Colonic mucosa (tissue), 4 donors: ENCODE measurements around the gene NTSR1. TPM values are rescaled to one million over a fixed set of nuclear protein-coding genes. Genes with fewer than 3 reads are reported as not detected.

Source experiments
- DNase-seq: peaks from one replicate; pipeline ENCODE4 v3.0.0-alpha.2; 2020
- H3K27ac ChIP-seq: fragments of 200-600 bp; one replicate; pipeline ENCODE4 v1.8.0; 2021
- H3K27me3 ChIP-seq: fragments of 200-600 bp; one replicate; pipeline ENCODE4 v1.8.0; 2021
- H3K36me3 ChIP-seq: fragments of 200-600 bp; one replicate; pipeline ENCODE4 v1.8.0; 2021
- H3K4me1 ChIP-seq: fragments of 200-600 bp; one replicate; pipeline ENCODE4 v1.8.0; 2021; ENCODE audit warnings: mild to moderate bottlenecking
- H3K4me3 ChIP-seq: fragments of 200-600 bp; one replicate; pipeline ENCODE4 v1.8.0; 2021
- H3K9ac ChIP-seq, 2 donors: one replicate each; pipeline ENCODE4 v1.7.0; 2013; ENCODE audit warnings: control low read depth in 2 of 2, low read depth in 2 of 2, low read length in 2 of 2
- H3K9me3 ChIP-seq: fragments of 200-600 bp; one replicate; pipeline ENCODE4 v1.8.0; 2021
- intact Hi-C: fragments of 100-400 bp; cut with DNase I; formaldehyde crosslinking; loops from one replicate; pipeline ENCODE4 v1.14.1; 2022
- total RNA-seq, 2 donors: library from RNA; stranded (reverse); fragmentation: NEBNext Ultra II Directional in 1 of 2; extraction: Animal tissue kit (Norgen Biotek cat#: 25700) in 1 of 2; gene quantifications; one replicate each; pipeline ENCODE4 v1.2.1, GENCODE V29; 2021
- TF ChIP-seq, protein P1 (sequence below): fragments of 200-600 bp; IDR thresholded peaks from one replicate; pipeline ENCODE4 v1.8.0; 2022; ENCODE audit warnings: antibody characterized with exemption, mild to moderate bottlenecking
- donor health status: healthy.
- donor health status: DM: no; HTN: no; CAD: no.
- donor health status: DM: no; HTN: no; CAD: no.

Gene NTSR1
- total RNA-seq, 2 donors from 2014 or later = 0.05 to 2.9 TPM

- Histone ChIP-seq H3K4me1 (no peaks in the 10 kb centered on the region), H3K36me3 (no peaks in the 10 kb centered on the region), H3K9ac (no peak overlapping the region), H3K27ac (no peak overlapping the region), H3K4me3 (no peak overlapping the region), H3K27me3 (no peaks in the 10 kb centered on the region), H3K9me3 (no peaks in the 10 kb centered on the region)
- intact Hi-C loops = no loop called here
- TF ChIP-seq, protein P1, sequence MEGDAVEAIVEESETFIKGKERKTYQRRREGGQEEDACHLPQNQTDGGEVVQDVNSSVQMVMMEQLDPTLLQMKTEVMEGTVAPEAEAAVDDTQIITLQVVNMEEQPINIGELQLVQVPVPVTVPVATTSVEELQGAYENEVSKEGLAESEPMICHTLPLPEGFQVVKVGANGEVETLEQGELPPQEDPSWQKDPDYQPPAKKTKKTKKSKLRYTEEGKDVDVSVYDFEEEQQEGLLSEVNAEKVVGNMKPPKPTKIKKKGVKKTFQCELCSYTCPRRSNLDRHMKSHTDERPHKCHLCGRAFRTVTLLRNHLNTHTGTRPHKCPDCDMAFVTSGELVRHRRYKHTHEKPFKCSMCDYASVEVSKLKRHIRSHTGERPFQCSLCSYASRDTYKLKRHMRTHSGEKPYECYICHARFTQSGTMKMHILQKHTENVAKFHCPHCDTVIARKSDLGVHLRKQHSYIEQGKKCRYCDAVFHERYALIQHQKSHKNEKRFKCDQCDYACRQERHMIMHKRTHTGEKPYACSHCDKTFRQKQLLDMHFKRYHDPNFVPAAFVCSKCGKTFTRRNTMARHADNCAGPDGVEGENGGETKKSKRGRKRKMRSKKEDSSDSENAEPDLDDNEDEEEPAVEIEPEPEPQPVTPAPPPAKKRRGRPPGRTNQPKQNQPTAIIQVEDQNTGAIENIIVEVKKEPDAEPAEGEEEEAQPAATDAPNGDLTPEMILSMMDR = no peak
- DNase-seq = no peak
These were observed 18.3 kb downstream of the NTSR1 start for GRCh38 chr20:62726716-62727583.

DNA sequence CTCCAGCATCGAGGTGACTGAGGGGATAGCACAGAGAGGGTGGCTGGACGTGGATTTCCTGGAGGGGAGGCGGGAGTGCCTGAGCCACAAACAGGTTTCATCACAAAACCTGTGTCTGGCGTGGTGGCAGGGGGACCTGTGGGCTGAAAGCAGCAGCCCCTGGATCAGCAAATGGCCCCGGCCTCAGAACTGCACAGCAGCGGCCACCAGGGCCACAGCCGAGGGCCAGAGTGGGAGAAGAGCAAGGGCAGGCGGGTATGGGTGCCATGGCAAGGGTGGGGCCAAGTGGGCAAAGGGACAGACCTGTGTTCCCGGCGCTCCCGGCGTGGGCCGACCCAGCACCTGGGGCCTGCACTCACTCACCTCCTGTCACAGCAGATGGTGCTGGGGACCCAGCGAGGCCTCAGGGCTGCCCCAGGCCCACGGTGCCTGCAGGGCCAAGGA, 19.0 kb downstream of the NTSR1 start:
- H3K36me3 ChIP-seq = no peaks in the 10 kb centered on the region
- H3K4me1 ChIP-seq = no peaks in the 10 kb centered on the region
- no peaks in the 10 kb centered on the region for H3K9me3 ChIP-seq
- H3K9ac ChIP-seq = no peak overlapping the region
- H3K4me3 ChIP-seq = no peak overlapping the region
- TF ChIP-seq, protein P1 = no peak
- no peak overlapping the region for H3K27ac ChIP-seq
- no peak for DNase-seq
- no peaks in the 10 kb centered on the region for H3K27me3 ChIP-seq
- intact Hi-C loops = no loop called here

DNA sequence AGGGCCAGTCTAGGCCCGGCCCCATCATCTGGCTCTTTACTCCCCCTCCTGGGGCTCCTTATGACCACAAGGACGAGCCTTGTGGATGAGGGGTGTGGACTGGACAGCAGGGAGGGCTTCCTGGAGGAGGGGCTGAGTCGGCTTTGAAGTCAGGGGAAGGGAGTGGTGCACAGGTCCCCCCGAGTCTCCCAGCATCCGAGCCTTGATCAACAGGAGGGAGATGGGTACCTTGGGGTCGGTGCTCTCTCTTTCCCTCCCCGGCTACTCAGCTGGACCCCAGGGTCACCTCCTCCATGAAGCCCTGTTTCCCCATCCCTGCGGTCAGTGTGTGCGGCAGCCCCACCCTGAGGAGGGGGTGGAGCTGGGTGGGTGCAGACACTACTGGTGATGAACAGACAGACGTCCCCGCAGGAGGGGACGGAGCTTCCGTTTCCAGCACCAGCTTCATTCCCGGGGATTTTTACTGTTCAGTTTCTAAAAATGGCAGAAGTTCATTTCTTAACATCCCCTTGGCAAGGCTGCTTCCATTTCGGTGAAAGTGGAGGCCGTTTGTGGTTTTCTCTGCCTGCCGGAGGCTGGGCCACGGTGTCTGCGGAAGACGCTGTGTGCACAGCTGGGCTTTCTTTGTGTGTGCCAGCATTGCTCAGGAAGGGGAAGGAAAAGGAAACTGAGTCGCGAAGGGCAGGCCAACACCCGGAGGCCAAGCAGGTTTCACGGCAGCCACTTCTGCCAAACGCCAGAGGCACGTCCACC, 19.6 kb downstream of the NTSR1 start:
- H3K27me3 ChIP-seq = no peaks in the 10 kb centered on the region
- H3K27ac ChIP-seq = no peak overlapping the region
- intact Hi-C loops = no loop called here
- H3K4me3 ChIP-seq = no peak overlapping the region
- TF ChIP-seq, protein P1 = no peak
- no peaks in the 10 kb centered on the region for H3K4me1 ChIP-seq
- no peaks in the 10 kb centered on the region for H3K9me3 ChIP-seq
- no peak for DNase-seq
- no peak overlapping the region for H3K9ac ChIP-seq
- no peaks in the 10 kb centered on the region for H3K36me3 ChIP-seq

DNA sequence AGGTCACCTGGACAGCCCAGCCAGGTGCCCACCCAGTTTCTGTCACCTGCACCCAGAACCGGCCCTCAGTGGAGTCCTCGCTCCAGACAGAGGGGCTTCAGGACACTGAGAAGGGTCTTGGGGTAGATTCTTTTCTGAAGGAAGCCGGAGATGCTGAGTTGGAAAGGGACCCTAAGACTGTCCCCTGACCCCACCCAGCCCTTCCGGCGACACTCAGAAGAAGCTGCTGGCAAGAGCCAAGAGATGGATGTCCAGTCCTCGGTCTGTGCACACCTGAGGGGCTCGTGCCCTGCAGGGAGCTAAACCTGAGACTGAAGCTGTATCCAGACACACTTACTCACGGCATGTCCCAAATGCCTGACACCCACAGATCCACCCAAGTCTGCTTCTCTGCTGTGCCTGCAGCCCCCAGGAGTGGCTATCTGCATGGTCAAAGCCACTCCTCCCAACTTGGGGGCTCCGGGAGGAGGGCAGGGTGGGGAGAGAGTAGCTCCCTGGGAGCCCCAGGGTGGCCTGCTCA, 20.2 kb downstream of the NTSR1 start:
- H3K36me3 ChIP-seq = no peaks in the 10 kb centered on the region
- TF ChIP-seq, protein P1 = no peak
- no peaks in the 10 kb centered on the region for H3K4me1 ChIP-seq
- H3K4me3 ChIP-seq = no peak overlapping the region
- no peak for DNase-seq
- no peak overlapping the region for H3K9ac ChIP-seq
- no peak overlapping the region for H3K27ac ChIP-seq
- intact Hi-C loops = no loop called here
- no peaks in the 10 kb centered on the region for H3K9me3 ChIP-seq
- H3K27me3 ChIP-seq = no peaks in the 10 kb centered on the region

- intact Hi-C loops = no loop called here
- H3K27me3 ChIP-seq = no peaks in the 10 kb centered on the region
- no peak overlapping the region for H3K27ac ChIP-seq
- no peaks in the 10 kb centered on the region for H3K36me3 ChIP-seq
- TF ChIP-seq, protein P1 = no peak
- H3K4me3 ChIP-seq = no peak overlapping the region
- no peak overlapping the region for H3K9ac ChIP-seq
- H3K9me3 ChIP-seq = no peaks in the 10 kb centered on the region
- DNase-seq = no peak
- no peaks in the 10 kb centered on the region for H3K4me1 ChIP-seq
These were observed 21.8 kb downstream of the NTSR1 start for GRCh38 chr20:62730481-62730880.
